Vagina (tissue), 2 donors: ENCODE measurements around the gene CYP2E1. TPM values are rescaled to one million over a fixed set of nuclear protein-coding genes. Genes with fewer than 3 reads are reported as not detected.

Source experiments
- DNase-seq, 2 donors: peaks; one replicate each; pipeline ENCODE4 v3.0.0-alpha.2; 2017; ENCODE audit errors: extremely low spot score in 2 of 2
- H3K27ac ChIP-seq: fragments of 200-600 bp; sonication (generic); one replicate; pipeline ENCODE4 v1.5.1; 2019
- H3K27me3 ChIP-seq: fragments of 200-600 bp; sonication (generic); one replicate; pipeline ENCODE4 v1.5.1; 2019
- H3K36me3 ChIP-seq, 2 donors: fragments of 200-600 bp; sonication (generic); one replicate each; pipeline ENCODE4 v1.5.1; 2017 to 2019
- H3K4me1 ChIP-seq: fragments of 200-600 bp; sonication (generic); one replicate; pipeline ENCODE4 v1.5.1; 2019
- H3K4me3 ChIP-seq, 2 donors: fragments of 200-600 bp; sonication (generic); 1 replicate in 1 of 2; 2 replicates in 1 of 2; pipeline ENCODE4 v1.5.1; 2016 to 2019
- H3K9me3 ChIP-seq: fragments of 200-600 bp; sonication (generic); one replicate; pipeline ENCODE4 v1.5.1; 2019
- POLR2A ChIP-seq, 2 donors: fragments of 450-650 bp; IDR thresholded peaks; one replicate each; pipeline ENCODE4 v1.6.1; 2017; ENCODE audit warnings: antibody characterized with exemption in 2 of 2, mild to moderate bottlenecking in 2 of 2, moderate library complexity in 2 of 2
- POLR2AphosphoS5 ChIP-seq, 2 donors: sonication (generic); formaldehyde crosslinking; IDR thresholded peaks; one replicate each; pipeline ENCODE4 v1.9.0; 2017; ENCODE audit warnings: antibody characterized with exemption in 2 of 2, mild to moderate bottlenecking in 2 of 2, low read depth in 1 of 2; ENCODE audit not compliant: insufficient read depth in 1 of 2
- intact Hi-C: fragments of 100-400 bp; cut with DNase I; formaldehyde crosslinking; loops from one replicate; pipeline ENCODE4 v1.15.1; 2023
- total RNA-seq: library from RNA; depleted of rRNA; stranded (reverse); fragments of >200 nt; gene quantifications from one replicate; pipeline ENCODE4 v1.2.3, GENCODE V29; 2016
- TF ChIP-seq, protein P1 (sequence below), 3 experiments: fragments of 450-650 bp in 2 of 3; fragments of 200-600 bp in 1 of 3; sonication (generic) in 1 of 3; IDR thresholded peaks; one replicate each; pipeline ENCODE4 v1.5.1; 2017 to 2019; ENCODE audit warnings: antibody characterized with exemption in 3 of 3, mild to moderate bottlenecking in 2 of 3, moderate library complexity in 2 of 3

The CYP2E1 gene
- total RNA-seq, 1 donor from 2014 or later, result 2.9 TPM

DNA sequence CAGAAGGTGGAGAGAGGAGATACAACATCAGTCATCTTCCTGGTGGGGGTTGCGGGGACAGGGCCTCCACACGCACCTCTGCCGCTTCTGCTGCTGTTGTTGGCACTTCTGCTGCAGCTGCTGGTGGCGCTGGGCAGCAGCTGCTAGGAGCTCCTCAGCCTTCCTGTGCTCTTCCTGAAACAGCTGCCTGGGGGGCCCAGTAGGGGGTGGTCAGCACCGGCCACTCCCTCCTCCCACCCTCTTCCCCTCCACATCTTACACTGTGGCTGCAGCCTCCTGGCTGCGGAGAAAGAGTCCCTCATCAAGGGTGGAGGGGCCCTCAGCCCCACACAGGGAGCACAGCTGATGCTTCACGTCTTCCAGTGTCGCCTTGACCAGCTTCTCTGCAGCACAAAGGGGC, 28.4 kb downstream of the CYP2E1 start:
- Histone ChIP-seq H3K9me3 (no peaks in the 10 kb centered on the region), H3K27me3 (no peaks in the 10 kb centered on the region)

DNA sequence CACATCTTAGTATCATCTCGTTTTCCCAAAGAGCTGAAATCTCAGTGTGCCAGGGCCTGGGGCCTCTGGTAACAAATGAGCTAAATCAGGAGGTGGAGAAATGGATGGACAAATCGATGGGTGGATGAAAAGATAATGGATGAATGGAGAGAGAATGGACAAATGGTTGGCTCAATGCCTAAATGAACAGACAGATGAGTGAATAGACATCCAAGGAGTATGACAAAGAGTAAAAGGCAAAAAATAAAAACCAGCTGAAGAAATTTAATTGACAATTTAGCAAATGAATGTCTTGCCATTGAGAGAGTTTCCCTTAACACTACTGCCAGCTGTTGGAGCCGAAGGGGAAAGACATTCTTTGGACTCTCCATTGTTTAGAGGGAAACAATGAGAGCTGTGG, 30.2 kb downstream of the CYP2E1 start:
- intact Hi-C loops, result no loop called here
- H3K27ac ChIP-seq, result no peak overlapping the region
- TF ChIP-seq POLR2AphosphoS5 (IDR thresholded peaks at IDR 0.05; ENCODE audit: insufficient read depth in 1 of 2, low read depth in 1 of 2) (no peak), POLR2A (IDR thresholded peaks at IDR 0.05) (no peak)
- TF ChIP-seq, protein P1, sequence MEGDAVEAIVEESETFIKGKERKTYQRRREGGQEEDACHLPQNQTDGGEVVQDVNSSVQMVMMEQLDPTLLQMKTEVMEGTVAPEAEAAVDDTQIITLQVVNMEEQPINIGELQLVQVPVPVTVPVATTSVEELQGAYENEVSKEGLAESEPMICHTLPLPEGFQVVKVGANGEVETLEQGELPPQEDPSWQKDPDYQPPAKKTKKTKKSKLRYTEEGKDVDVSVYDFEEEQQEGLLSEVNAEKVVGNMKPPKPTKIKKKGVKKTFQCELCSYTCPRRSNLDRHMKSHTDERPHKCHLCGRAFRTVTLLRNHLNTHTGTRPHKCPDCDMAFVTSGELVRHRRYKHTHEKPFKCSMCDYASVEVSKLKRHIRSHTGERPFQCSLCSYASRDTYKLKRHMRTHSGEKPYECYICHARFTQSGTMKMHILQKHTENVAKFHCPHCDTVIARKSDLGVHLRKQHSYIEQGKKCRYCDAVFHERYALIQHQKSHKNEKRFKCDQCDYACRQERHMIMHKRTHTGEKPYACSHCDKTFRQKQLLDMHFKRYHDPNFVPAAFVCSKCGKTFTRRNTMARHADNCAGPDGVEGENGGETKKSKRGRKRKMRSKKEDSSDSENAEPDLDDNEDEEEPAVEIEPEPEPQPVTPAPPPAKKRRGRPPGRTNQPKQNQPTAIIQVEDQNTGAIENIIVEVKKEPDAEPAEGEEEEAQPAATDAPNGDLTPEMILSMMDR (IDR thresholded peaks at IDR 0.05), result no peak
- H3K4me1 ChIP-seq, result no peaks in the 10 kb centered on the region
- no peak for DNase-seq
- H3K9me3 ChIP-seq, result no peaks in the 10 kb centered on the region
- no peaks in the 10 kb centered on the region for H3K27me3 ChIP-seq
- H3K36me3 ChIP-seq, result no peaks in the 10 kb centered on the region
- no peak overlapping the region for H3K4me3 ChIP-seq

More for the DNA sequence above, 28.4 kb downstream of the CYP2E1 start:
- TF ChIP-seq, protein P1 (IDR thresholded peaks at IDR 0.05), result no peak
- no peak for TF ChIP-seq POLR2A (IDR thresholded peaks at IDR 0.05)
- no peak for TF ChIP-seq POLR2AphosphoS5 (IDR thresholded peaks at IDR 0.05; ENCODE audit: insufficient read depth in 1 of 2, low read depth in 1 of 2)
- Histone ChIP-seq H3K4me1 (no peaks in the 10 kb centered on the region), H3K27ac (no peak overlapping the region), H3K36me3 (no peaks in the 10 kb centered on the region), H3K4me3 (no peak overlapping the region)
- intact Hi-C loops, result no loop called here
- no peak for DNase-seq

DNA sequence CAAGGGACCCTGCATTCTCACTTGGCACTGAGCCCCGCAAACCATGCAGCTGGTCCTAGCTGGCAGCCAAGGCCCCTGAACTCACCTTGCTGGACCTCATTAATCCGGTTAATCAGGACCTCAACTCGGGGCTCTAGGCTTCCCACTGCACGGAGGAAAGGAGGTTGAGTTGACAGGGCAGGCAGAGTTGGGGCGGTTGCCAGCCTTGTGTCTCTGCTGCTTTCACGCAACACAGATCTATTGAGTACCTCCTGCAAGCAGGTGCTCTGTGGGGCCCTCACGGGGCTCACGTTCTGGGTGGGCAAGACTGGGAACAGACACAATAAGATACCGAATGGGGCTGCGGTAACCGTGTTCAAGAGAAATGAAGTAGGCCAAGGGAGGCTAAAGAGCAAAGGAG, 32.1 kb downstream of the CYP2E1 start:
- no peak overlapping the region for H3K4me3 ChIP-seq
- intact Hi-C loops, result no loop called here
- no peaks in the 10 kb centered on the region for H3K9me3 ChIP-seq
- TF ChIP-seq POLR2A (IDR thresholded peaks at IDR 0.05) (no peak), POLR2AphosphoS5 (IDR thresholded peaks at IDR 0.05; ENCODE audit: insufficient read depth in 1 of 2, low read depth in 1 of 2) (no peak)
- TF ChIP-seq, protein P1 (IDR thresholded peaks at IDR 0.05), result no peak
- H3K4me1 ChIP-seq, result no peaks in the 10 kb centered on the region
- no peak for DNase-seq
- H3K27ac ChIP-seq, result no peak overlapping the region
- no peaks in the 10 kb centered on the region for H3K36me3 ChIP-seq
- no peaks in the 10 kb centered on the region for H3K27me3 ChIP-seq

DNA sequence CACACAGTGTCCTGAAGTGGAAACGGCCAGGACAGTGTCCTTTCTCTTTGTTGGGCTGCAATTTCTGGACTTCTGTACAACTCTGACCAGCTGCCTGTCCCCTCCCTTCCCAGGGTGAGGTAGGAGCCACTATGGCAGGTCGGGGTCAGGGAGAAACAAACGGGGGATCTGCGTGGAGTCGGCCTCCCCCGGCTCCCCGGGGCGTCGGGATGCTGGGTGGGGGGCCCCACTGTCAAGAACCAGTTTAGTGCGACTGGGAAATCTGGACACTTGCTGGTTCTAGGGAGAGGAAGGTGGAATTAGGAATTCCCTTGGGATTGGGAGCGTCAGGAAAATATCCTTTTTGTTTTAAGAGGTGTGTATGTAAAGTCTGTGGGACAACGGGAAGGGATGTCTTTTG, 37.7 kb downstream of the CYP2E1 start:
- Histone ChIP-seq H3K9me3 (no peaks in the 10 kb centered on the region), H3K4me3 (no peak overlapping the region), H3K27me3 (no peaks in the 10 kb centered on the region), H3K4me1 (no peaks in the 10 kb centered on the region), H3K36me3 (no peaks in the 10 kb centered on the region), H3K27ac (no peak overlapping the region)
- intact Hi-C loops, result no loop called here
- no peak for DNase-seq
- TF ChIP-seq POLR2A (IDR thresholded peaks at IDR 0.05), result no peak
- no peak for TF ChIP-seq POLR2AphosphoS5 (IDR thresholded peaks at IDR 0.05; ENCODE audit: insufficient read depth in 1 of 2, low read depth in 1 of 2)
- TF ChIP-seq, protein P1 (IDR thresholded peaks at IDR 0.05), result no peak

DNA sequence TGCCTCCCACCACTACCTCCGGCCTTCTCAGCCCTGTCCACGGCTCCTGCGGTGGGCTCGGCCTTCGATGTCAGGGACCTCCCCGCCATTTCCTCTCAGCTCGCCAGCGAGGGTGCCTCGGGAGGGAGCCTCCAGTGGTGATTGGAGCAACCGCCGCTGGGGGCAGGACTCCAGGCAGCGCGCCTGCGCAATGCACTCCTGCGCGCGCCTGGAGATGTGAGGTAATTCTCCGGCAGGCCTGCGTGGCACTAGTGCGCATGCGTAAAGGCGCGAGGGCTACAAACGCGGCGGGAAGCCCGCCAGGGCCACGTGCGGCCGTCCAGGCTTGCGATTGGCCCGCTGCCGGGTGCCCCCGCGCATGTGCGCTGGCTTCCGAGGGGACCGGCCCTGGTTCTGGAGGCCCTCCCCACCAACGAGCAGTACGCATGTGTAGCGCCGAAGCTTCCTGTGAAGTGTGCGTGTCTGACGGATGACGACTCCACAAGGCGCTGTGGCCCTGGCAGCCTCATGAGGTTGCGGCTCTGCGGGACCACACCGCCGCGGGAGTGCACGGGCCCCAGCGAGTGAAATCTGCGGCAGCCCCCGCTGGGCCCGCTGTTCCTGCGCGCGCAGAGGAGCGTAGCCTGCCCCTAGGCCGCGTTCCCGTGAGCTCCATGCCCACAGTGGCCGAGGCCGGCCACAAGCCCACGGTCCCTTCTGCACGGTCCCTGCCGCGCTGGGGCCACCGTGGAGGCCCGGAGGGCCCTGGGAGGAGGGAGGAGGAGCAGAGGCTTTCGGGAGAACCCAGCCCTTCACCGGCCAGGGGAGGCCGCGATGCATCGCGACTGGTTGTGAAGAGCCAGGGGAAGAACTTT, 38.5 kb downstream of the CYP2E1 start, which contains the start of gene SYCE1:
TSS of gene SYCE1 (minus strand) at position 143 of the 854 bp plus-strand sequence. CDS start at position 89, 54 bp downstream.
- Histone ChIP-seq H3K27me3 (no peaks in the 10 kb centered on the region), H3K36me3 (no peaks in the 10 kb centered on the region), H3K4me3 (no peak within 1 kb of the TSS), H3K27ac (no peak within 1 kb of the TSS), H3K9me3 (no peaks in the 10 kb centered on the region), H3K4me1 (no peaks in the 10 kb centered on the region)
- TF ChIP-seq, protein P1 (IDR thresholded peaks at IDR 0.05), result no peak
- TF ChIP-seq POLR2A (IDR thresholded peaks at IDR 0.05) (no peak), POLR2AphosphoS5 (IDR thresholded peaks at IDR 0.05; ENCODE audit: insufficient read depth in 1 of 2, low read depth in 1 of 2) (no peak)
- DNase-seq, result no peak
- intact Hi-C loops, result no loop called here
